GM12865 (cell line): ENCODE measurements around the gene FAM120C.

Experiments used
- DNase-seq: peaks from one replicate; pipeline ENCODE4 v3.0.0; 2010; ENCODE audit warnings: low read depth
- H3K4me3 ChIP-seq: 2 replicates; pipeline ENCODE4 v1.5.1; 2011; ENCODE audit warnings: mild to moderate bottlenecking, low read depth, low read length, control low read depth
- TF ChIP-seq, protein P1 (sequence below): IDR thresholded peaks from 2 replicates; pipeline ENCODE4 v1.5.1; 2011; ENCODE audit warnings: low read length, control low read depth, low read depth, inconsistent platforms; ENCODE audit not compliant: insufficient read depth; ENCODE audit errors: missing control alignments

The FAM120C gene

GRCh38 chrX:54063361-54063760 is 119.7 kb downstream of the FAM120C start:
- TF ChIP-seq, protein P1, sequence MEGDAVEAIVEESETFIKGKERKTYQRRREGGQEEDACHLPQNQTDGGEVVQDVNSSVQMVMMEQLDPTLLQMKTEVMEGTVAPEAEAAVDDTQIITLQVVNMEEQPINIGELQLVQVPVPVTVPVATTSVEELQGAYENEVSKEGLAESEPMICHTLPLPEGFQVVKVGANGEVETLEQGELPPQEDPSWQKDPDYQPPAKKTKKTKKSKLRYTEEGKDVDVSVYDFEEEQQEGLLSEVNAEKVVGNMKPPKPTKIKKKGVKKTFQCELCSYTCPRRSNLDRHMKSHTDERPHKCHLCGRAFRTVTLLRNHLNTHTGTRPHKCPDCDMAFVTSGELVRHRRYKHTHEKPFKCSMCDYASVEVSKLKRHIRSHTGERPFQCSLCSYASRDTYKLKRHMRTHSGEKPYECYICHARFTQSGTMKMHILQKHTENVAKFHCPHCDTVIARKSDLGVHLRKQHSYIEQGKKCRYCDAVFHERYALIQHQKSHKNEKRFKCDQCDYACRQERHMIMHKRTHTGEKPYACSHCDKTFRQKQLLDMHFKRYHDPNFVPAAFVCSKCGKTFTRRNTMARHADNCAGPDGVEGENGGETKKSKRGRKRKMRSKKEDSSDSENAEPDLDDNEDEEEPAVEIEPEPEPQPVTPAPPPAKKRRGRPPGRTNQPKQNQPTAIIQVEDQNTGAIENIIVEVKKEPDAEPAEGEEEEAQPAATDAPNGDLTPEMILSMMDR, result no peak
- H3K4me3 ChIP-seq, result no peak overlapping the region
- no peak for DNase-seq

DNA sequence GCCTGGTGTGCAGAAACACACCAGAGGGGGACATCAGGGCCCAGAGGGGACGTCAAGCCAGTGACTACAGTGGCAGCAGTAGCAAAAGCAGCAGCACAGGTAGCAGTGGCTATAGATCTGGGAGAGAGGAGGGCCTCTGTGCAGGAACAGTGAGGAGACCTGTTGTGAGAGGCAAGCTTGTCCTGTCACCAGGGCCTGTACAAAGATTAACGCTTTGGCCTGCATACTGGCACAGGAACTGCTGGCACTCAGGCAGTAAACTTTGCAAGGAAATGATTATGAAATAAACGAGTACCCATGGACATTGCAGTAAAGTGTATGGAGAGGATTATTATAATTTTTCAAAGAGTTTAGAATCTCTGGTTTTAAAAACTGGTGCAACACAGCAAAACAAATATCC is 133.3 kb downstream of the FAM120C start:
- TF ChIP-seq, protein P1, result no peak
- H3K4me3 ChIP-seq, result no peak overlapping the region
- DNase-seq, result no peak

GRCh38 chrX:54048412-54048811 is 134.6 kb downstream of the FAM120C start:
- TF ChIP-seq, protein P1, result no peak
- H3K4me3 ChIP-seq, result no peak overlapping the region
- DNase-seq, result no peak

GRCh38 chrX:54045563-54046228 is 137.4 kb downstream of the FAM120C start:
- H3K4me3 ChIP-seq, result peak overlapping the region; percentile 51
- TF ChIP-seq, protein P1, result no peak
- peak; percentile 4 for DNase-seq

DNA sequence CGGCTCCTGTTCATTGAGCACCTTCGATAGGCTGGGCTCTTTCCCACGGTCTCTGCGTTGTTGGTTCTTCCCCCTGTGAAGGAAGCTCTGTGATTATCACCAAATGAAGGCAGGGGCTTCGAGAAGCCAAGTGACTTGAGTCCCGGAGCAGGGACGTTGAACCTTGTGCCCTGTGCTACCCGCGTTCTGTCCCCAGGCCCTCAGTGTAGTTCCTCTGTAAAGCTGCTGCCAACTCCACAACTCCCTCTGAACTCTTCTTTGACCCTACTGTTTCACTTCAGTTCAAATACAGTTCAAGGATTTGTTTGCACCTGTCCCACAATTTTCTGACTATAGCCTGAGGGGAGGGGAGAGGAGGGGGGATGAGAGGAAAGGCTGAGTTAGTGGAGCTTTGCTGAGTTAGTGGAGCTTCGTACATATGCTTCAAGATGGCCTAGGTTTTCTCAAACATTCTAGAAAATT is 138.1 kb downstream of the FAM120C start:
- TF ChIP-seq, protein P1, result no peak
- DNase-seq, result no peak
- H3K4me3 ChIP-seq, result peak overlapping the region; percentile 51

- DNase-seq, result peak; percentile 97
- TF ChIP-seq, protein P1, result no peak
- H3K4me3 ChIP-seq, result peak within 1 kb of the TSS; percentile 81
Observed at GRCh38 chrX:54044126-54044876, 138.8 kb downstream of the FAM120C start, which contains the start of gene PHF8. Gene PHF8 (minus strand): TSS chrX:54044473. CDS start chrX:54042728, 1,745 bp downstream.
